GM10266 (cell line): Measurements from ENCODE around the gene CHRND.

Experiments used
- DNase-seq: peaks from one replicate; pipeline ENCODE4 v3.0.0; 2012; ENCODE audit errors: extremely low spot score
- TF ChIP-seq, protein P1 (sequence below): IDR thresholded peaks from 2 replicates; pipeline ENCODE4 v1.5.1; 2012; ENCODE audit warnings: mild to moderate bottlenecking, low read depth; ENCODE audit not compliant: control insufficient read depth, insufficient read depth; ENCODE audit errors: missing control alignments

CHRND gene

DNA sequence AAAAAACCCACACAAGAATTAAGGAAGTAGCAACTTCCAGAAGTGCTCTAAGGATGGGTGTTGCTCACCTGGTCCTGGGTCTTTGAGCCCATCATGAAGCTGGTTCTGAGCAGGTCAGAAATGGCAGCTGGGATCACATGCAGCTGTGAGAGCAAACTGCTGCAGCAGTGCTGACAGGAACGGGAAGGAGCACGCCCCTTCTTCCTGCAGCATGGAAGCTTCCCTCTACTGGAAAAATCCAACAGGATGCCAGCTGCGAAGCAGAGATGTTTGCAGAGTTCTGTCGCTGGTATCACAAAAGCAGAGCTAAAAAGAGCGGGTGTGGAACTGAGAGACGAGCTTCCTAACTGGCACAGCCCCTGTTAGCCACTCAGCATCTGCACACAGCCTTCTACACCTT, 58.3 kb downstream of the CHRND start:
- DNase-seq = no peak
- TF ChIP-seq, protein P1, sequence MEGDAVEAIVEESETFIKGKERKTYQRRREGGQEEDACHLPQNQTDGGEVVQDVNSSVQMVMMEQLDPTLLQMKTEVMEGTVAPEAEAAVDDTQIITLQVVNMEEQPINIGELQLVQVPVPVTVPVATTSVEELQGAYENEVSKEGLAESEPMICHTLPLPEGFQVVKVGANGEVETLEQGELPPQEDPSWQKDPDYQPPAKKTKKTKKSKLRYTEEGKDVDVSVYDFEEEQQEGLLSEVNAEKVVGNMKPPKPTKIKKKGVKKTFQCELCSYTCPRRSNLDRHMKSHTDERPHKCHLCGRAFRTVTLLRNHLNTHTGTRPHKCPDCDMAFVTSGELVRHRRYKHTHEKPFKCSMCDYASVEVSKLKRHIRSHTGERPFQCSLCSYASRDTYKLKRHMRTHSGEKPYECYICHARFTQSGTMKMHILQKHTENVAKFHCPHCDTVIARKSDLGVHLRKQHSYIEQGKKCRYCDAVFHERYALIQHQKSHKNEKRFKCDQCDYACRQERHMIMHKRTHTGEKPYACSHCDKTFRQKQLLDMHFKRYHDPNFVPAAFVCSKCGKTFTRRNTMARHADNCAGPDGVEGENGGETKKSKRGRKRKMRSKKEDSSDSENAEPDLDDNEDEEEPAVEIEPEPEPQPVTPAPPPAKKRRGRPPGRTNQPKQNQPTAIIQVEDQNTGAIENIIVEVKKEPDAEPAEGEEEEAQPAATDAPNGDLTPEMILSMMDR = no peak
